Fibroblast of mammary gland (primary cell): ENCODE measurements around the gene SNAPC1.
"Not testable (repeated sequence)": the region's sequence is repeated elsewhere in the genome, so short reads cannot be mapped to it uniquely, and the experiment has no call there.

Experiments used
- DNase-seq: peaks from one replicate; pipeline ENCODE4 v3.0.0-alpha.2; 2010; ENCODE audit warnings: low read depth
- H3K4me3 ChIP-seq: 2 replicates; pipeline ENCODE4 v1.5.1; 2011; ENCODE audit warnings: low read depth, mild to moderate bottlenecking, low read length, moderate library complexity; ENCODE audit not compliant: control insufficient read depth
- TF ChIP-seq, protein P1 (sequence below): conservative IDR thresholded peaks from 2 replicates; pipeline ENCODE4 v1.5.1; 2011; ENCODE audit warnings: low read depth, low read length, inconsistent platforms; ENCODE audit not compliant: control insufficient read depth, insufficient read depth

Gene SNAPC1

DNA sequence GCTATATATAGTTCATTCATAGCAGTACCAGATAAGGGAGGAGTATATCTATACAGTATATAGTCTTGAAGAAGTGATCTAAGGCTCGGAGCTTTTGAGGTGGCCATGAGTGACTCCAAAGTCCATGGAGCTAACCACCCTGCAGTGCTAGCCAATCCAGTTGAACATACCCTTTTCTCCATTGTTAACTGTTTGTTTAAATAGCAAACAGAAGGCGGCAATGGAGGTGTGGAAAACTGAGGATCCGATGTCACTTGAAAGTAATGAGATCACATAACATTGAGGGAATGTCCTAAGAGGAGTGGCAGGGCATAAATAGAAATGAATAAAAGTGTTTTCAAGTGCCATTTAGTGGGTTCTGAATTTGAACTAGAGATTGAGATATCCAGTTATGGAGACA lies 12.4 kb upstream of the SNAPC1 start:
- no peak for DNase-seq
- TF ChIP-seq, protein P1, sequence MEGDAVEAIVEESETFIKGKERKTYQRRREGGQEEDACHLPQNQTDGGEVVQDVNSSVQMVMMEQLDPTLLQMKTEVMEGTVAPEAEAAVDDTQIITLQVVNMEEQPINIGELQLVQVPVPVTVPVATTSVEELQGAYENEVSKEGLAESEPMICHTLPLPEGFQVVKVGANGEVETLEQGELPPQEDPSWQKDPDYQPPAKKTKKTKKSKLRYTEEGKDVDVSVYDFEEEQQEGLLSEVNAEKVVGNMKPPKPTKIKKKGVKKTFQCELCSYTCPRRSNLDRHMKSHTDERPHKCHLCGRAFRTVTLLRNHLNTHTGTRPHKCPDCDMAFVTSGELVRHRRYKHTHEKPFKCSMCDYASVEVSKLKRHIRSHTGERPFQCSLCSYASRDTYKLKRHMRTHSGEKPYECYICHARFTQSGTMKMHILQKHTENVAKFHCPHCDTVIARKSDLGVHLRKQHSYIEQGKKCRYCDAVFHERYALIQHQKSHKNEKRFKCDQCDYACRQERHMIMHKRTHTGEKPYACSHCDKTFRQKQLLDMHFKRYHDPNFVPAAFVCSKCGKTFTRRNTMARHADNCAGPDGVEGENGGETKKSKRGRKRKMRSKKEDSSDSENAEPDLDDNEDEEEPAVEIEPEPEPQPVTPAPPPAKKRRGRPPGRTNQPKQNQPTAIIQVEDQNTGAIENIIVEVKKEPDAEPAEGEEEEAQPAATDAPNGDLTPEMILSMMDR = no peak
- H3K4me3 ChIP-seq = no peak overlapping the region

DNA sequence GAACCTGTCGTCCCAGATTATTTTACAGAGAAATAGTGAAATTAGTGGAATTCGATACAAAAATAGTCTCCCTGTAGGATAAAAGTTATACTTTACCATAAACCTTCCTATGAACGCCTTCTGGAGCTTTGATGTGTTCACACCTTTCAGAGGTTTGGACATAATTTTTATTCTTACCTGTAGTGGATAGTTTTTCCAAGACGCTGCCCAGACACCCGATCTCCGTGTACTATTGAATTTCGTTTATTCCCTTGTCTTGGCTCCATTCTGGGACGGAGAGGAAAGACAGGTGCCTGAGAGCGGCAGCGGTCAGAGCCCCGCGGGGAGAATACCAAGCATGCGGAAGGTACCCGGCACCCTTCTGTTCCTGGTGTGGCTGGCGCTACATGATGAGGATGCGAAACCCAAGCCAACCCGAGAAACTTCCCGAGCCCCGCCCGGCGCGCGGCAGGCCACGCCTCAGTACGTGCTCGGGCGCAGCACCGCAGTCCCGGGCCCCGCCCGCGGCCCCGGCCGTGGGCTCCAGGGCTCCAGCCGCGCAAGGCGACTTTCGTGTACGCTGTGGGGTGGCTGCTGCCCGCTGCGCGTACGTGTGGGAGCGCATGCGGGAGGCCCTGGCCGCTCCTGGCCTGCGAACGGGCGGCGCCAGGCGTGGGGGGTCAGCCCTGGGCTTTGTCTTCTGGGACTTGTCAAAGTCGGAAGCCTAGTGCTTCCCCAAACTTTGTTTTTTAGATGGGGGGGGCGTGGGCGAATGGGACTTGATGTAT lies 11.3 kb upstream of the SNAPC1 start:
- TF ChIP-seq, protein P1 = no peak
- DNase-seq = peak; percentile 59

DNA sequence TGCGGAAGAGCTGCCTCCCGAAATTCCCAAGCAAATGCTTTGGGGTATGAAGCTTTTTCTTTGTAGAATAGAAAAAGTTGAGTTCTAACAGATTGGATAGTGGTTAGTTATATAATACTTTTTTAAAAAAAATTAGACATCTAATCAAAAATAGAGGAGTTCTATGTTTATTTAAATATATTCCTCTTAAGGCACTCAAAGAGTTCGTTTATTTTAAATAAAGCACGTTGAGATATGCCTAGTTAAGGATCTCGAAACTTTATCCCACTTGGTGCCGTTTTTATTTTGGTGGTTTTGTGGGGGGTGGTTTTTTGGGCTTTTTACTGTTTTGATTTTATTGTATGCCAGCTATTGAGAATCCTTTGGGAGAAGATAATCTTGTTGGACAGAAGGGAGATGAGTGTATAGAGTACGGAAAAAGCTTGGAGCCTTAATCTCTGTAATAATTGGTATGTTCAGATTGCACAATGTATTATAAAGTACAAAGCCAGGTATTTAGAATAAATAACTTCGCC lies 10.7 kb upstream of the SNAPC1 start:
- H3K4me3 ChIP-seq = no peak overlapping the region
- DNase-seq = no peak
- TF ChIP-seq, protein P1 = no peak

More for the DNA sequence above, 11.3 kb upstream of the SNAPC1 start:
- H3K4me3 ChIP-seq = peak overlapping the region; percentile 17

DNA sequence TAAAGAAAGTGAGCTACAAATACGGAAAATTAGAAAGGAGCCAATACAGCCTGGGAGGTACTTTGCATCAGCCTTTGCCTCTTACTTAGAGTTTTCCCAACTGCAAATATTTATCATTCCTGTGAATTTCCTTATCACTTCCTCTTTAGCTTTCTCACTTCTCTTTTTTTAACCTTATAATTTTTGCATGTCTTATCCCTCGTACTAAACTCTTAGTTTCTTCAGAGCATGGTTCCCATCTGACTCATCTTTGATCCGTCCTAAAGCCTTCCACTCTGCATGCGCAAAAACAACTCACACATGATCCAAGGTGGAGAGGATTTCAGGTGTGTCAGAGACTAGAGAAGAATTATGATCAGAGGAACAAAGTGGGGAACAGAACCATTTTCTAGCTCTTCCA lies 9.6 kb upstream of the SNAPC1 start:
- H3K4me3 ChIP-seq = no peak overlapping the region
- DNase-seq = no peak
- TF ChIP-seq, protein P1 = no peak

DNA sequence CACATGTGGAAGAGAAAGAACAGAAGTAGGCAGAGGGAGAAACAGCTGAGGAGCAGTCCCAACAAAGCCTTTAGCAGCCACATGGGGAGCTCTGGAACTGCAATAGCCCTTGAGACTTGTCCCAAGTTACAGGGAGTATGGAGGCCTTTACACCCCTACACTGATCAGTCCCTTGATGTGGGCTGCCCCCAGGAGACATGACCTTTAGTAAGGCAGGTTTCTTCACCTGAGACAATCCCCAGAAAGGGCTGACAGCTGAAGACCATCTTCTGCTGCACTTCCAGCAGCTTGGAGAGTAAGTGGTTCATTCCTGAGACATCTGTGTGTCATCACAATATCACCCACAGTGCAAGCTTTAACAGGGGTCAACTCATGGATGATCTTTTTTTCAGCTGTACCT lies 8.6 kb upstream of the SNAPC1 start:
- no peak overlapping the region for H3K4me3 ChIP-seq
- TF ChIP-seq, protein P1 = peak; percentile 27
- DNase-seq = peak; percentile 46

DNA sequence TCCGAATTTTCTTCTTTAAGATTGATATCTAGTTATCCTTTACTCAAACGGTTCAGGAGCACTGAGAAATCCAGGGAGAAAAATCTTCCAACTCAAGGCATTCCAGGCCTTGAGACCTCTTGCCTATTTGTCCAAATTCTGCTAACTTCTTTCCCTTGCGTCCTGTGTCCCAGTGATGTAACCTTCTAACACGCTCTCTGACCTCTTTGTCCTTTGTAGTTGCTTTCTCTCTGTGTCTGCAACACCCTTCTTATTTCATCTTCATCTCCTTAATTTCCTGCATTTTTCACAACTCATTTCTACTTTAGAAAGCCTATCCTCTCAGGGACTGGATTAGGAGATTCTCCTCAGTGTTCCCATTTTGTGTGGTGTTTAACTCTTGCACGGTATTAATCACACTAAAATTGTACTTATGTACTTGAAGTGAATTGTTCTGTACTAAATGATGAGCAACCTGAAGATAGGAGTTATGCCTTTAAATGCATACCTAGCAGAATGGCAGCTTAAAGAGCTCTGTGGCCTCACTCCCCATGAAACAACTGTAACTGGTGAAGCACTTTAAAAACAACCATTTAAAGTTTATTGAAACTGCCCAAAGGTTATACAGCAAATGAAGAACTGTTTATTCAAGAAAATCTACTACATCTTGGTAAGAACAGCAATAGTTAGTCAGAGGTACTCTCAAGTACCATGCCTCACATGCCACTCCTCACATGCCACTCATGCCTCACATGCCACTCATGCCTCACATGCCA lies 7.4 kb upstream of the SNAPC1 start:
- DNase-seq = peak; percentile 43
- H3K4me3 ChIP-seq = no peak overlapping the region
- TF ChIP-seq, protein P1 = no peak

DNA sequence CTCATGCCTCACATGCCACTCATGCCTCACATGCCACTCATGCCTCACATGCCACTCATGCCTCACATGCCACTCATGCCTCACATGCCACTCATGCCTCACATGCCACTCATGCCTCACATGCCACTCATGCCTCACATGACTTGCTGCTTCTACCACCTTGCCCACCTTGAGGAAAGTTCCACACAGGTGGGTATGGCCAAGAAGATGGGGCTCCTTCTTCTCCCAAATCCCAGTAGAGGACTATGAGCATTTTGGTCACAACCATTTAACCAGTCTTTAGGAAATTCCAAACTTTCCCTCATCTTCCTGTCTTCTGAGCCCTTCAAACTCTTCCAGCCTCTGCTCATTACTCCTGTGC lies 6.9 kb upstream of the SNAPC1 start:
- H3K4me3 ChIP-seq, DNase-seq: not testable (repeated sequence)
